ENCODE measurements around the gene ATG13. TPM values are rescaled to one million over a fixed set of nuclear protein-coding genes. Genes with fewer than 3 reads are reported as not detected.

Gene ATG13
- total and polyA plus RNA-seq, 2 of the 8 experiments (the other 6 are each of a cell fraction or from before 2014, with no cell fraction given): 65.0 to 77.4 TPM

DNA sequence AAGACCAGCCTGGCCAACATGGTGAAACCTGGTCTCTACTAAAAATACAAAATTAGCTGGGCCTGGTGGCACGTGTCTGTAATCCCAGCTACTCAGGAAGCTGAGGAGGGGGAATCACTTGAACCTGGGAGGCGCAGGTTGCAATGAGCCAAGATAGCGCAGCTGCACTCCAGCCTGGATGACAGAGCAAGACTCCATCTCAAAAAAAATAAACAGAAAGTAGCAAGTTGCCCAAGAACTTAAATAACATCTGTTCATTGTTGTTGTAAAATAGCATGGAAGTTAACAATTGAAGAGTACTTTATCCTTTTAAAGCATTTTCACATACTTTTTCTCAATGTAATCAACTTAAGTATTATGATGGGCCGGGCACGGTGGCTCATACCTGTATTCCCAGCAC, 29.2 kb upstream of the ATG13 start:
- 93% methylated on average over 5 of the region's 5 CpGs; no CpG with 5 or more reads in 1 of the 2 experiments for WGBS, 2 experiments (ENCODE audit: extremely low coverage in 1 of 2, insufficient coverage in 1 of 2, insufficient read length in 1 of 2, insufficient replicate concordance in 2 of 2, low coverage in 1 of 2, low lambda C conversion rate in 2 of 2, missing lambda C conversion rate in 1 of 2)
- ChIA-PET CTCF (ENCODE audit: partially characterized antibody) (interaction anchor here (0.7 kb wide), 1 partner anchor 455 kb away, joined by 3 read pairs; no protein-coding TSS in a partner anchor), POLR2A (ENCODE audit: partially characterized antibody) (interaction anchor here (0.6 kb wide), 1 partner anchor 116 kb away, joined by 3 read pairs; no protein-coding TSS in a partner anchor)
- H3K23me2 ChIP-seq (ENCODE audit: low read depth, low read length): no peaks in the 10 kb centered on the region
- H3K36me3 ChIP-seq (ENCODE audit: control insufficient read depth in 2 of 4, insufficient read depth in 4 of 4, low read length in 3 of 4): no peaks in the 10 kb centered on the region
- FAIRE-seq (no peak), DNase-seq (ENCODE audit: low read depth in 1 of 2, low spot score in 2 of 2) (no peak)
- H3K27ac ChIP-seq (ENCODE audit: low read depth, low read length): no peak overlapping the region
- no peak overlapping the region for H3K4me2 ChIP-seq (ENCODE audit: insufficient read depth in 1 of 2, low read depth in 2 of 2, low read length in 2 of 2)
- H4K91ac ChIP-seq (replicated peaks; ENCODE audit: insufficient read length, low read length): no peak overlapping the region
- no peak overlapping the region for H2BK12ac ChIP-seq (ENCODE audit: low read depth, low read length)
- H4K20me1 ChIP-seq (replicated peaks in 1 of 2; ENCODE audit: control insufficient read depth in 1 of 2, insufficient read depth in 2 of 2, low read length in 2 of 2): peaks cover 3% of the 10 kb centered on the region in 2 experiments
- H2BK20ac ChIP-seq (ENCODE audit: low read length): no peak overlapping the region
- no peak overlapping the region for H4K5ac ChIP-seq (ENCODE audit: insufficient read length, low read depth, low read length)
- no peak overlapping the region for H3K14ac ChIP-seq (ENCODE audit: insufficient read length)
- no peak overlapping the region for H3K56ac ChIP-seq (replicated peaks; ENCODE audit: insufficient read length, low read depth, low read length)
- no peak overlapping the region for H4K8ac ChIP-seq (ENCODE audit: extremely low read depth, insufficient read depth, low read length)
- no peak overlapping the region for H2BK120ac ChIP-seq (replicated peaks; ENCODE audit: low read depth, low read length)
- H3K27me3 ChIP-seq (replicated peaks in 1 of 4; ENCODE audit: control insufficient read depth in 3 of 4, extremely low read depth in 1 of 4, insufficient read depth in 3 of 4, low read length in 3 of 4): no peaks in the 10 kb centered on the region
- H2BK5ac ChIP-seq (ENCODE audit: low read depth, low read length): no peak overlapping the region
- H3K9ac ChIP-seq (replicated peaks in 1 of 4; ENCODE audit: extremely low read depth in 1 of 4, low read depth in 3 of 4, low read length in 3 of 4): no peak overlapping the region
- H3K18ac ChIP-seq (ENCODE audit: extremely low read depth, low read length): no peak overlapping the region
- H3K4ac ChIP-seq (replicated peaks; ENCODE audit: insufficient read length, low read depth, low read length): no peak overlapping the region
- peaks cover under 1% of the 10 kb centered on the region; the same call in 1 of the 2 replicates for H3K79me1 ChIP-seq (ENCODE audit: low read depth, low read length)
- no peak overlapping the region for H2AFZ ChIP-seq (ENCODE audit: low read length)
- H3K23ac ChIP-seq (ENCODE audit: insufficient read length): no peak overlapping the region
- no peak overlapping the region for H2AK5ac ChIP-seq (ENCODE audit: low read depth, low read length)
- no peaks in the 10 kb centered on the region; a peak in 1 of 7 replicates for H3K4me1 ChIP-seq (replicated peaks in 1 of 4; ENCODE audit: control insufficient read depth in 3 of 4, insufficient read depth in 4 of 4, low read length in 3 of 4)
- no peak overlapping the region for H3K4me3 ChIP-seq (ENCODE audit: extremely low read depth in 1 of 4, insufficient read depth in 2 of 4, low read depth in 3 of 4, low read length in 4 of 4)
- no peaks in the 10 kb centered on the region for H3K9me3 ChIP-seq (ENCODE audit: insufficient read depth in 2 of 2, low read depth in 1 of 2, low read length in 1 of 2)
- H3K79me2 ChIP-seq (ENCODE audit: control insufficient read depth in 1 of 2, insufficient read depth in 2 of 2, low read length in 2 of 2): peaks cover 8 to 78% of the 10 kb centered on the region in 2 experiments
- H2BK15ac ChIP-seq (ENCODE audit: low read length): no peak overlapping the region
- TF ChIP-seq CEBPB (IDR thresholded peaks at IDR 0.05; ENCODE audit: low read depth, low read length) (no peak), GABPA (IDR thresholded peaks at IDR 0.05; ENCODE audit: borderline replicate concordance, insufficient read depth, low read length) (no peak), TCF12 (IDR thresholded peaks at IDR 0.05; ENCODE audit: low read depth, low read length) (no peak), RXRA (IDR thresholded peaks at IDR 0.05; ENCODE audit: insufficient read depth, low read depth, low read length) (no peak), SRF (IDR thresholded peaks at IDR 0.05; ENCODE audit: low read depth, low read length) (no peak), ASH2L (IDR thresholded peaks at IDR 0.05; ENCODE audit: low read length) (no peak), SP2 (IDR thresholded peaks at IDR 0.05; ENCODE audit: low read length) (no peak), KDM5A (IDR thresholded peaks at IDR 0.05; ENCODE audit: low read length) (no peak), POU5F1 (IDR thresholded peaks at IDR 0.05; ENCODE audit: low read depth, low read length) (no peak), SUZ12 (IDR thresholded peaks at IDR 0.05; ENCODE audit: low read length) (no peak), TAF1 (IDR thresholded peaks at IDR 0.05; ENCODE audit: low read depth, low read length) (no peak), SIN3A (conservative IDR thresholded peaks at IDR 0.05 in 1 of 2, IDR thresholded peaks at IDR 0.05 in 1 of 2; ENCODE audit: low read depth in 1 of 2, low read length in 2 of 2) (no peak)
- TF ChIP-seq, protein P1, sequence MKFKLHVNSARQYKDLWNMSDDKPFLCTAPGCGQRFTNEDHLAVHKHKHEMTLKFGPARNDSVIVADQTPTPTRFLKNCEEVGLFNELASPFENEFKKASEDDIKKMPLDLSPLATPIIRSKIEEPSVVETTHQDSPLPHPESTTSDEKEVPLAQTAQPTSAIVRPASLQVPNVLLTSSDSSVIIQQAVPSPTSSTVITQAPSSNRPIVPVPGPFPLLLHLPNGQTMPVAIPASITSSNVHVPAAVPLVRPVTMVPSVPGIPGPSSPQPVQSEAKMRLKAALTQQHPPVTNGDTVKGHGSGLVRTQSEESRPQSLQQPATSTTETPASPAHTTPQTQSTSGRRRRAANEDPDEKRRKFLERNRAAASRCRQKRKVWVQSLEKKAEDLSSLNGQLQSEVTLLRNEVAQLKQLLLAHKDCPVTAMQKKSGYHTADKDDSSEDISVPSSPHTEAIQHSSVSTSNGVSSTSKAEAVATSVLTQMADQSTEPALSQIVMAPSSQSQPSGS (IDR thresholded peaks at IDR 0.05; ENCODE audit: low read length): no peak

Data from H1 (cell line).